ENCODE results near the gene ATG4D. TPM values are rescaled to one million over a fixed set of nuclear protein-coding genes. Genes with fewer than 3 reads are reported as not detected.

Gene ATG4D
- total RNA-seq = 11.1 TPM

GRCh38 chr19:10543420-10544241 is at the start of gene ATG4D:
TSS of gene ATG4D (plus strand) at chr19:10543904. CDS start at chr19:10544091, 187 bp downstream.
- no peak for DNase-seq

- no peak for DNase-seq
Observed at GRCh38 chr19:10497371-10497770, 46.3 kb upstream of the ATG4D start.

GRCh38 chr19:10499550-10500246 is 44.0 kb upstream of the ATG4D start:
- DNase-seq = no peak

- DNase-seq = no peak
Observed at GRCh38 chr19:10500247-10500592, 43.5 kb upstream of the ATG4D start.

GRCh38 chr19:10501971-10502523 is 41.7 kb upstream of the ATG4D start:
- DNase-seq = no peak

- DNase-seq = peak; percentile 88
Observed at GRCh38 chr19:10502524-10503001, 41.1 kb upstream of the ATG4D start.

- no peak for DNase-seq
Observed at GRCh38 chr19:10503002-10503789, 40.5 kb upstream of the ATG4D start, which contains the start of gene KEAP1. TSS of gene KEAP1 (minus strand) at chr19:10503356. CDS start at chr19:10500033, 3,323 bp downstream.

- DNase-seq = peak; percentile 37
Observed at GRCh38 chr19:10505583-10506229, 38.0 kb upstream of the ATG4D start.

GRCh38 chr19:10508036-10508435 is 35.7 kb upstream of the ATG4D start:
- DNase-seq = no peak

GRCh38 chr19:10508707-10509106 is 35.0 kb upstream of the ATG4D start:
- no peak for DNase-seq

- no peak for DNase-seq
Observed at GRCh38 chr19:10510301-10510802, 33.4 kb upstream of the ATG4D start.

- DNase-seq = no peak
Observed at GRCh38 chr19:10513223-10513622, 30.5 kb upstream of the ATG4D start.

- DNase-seq = no peak
Observed at GRCh38 chr19:10514211-10515145, 29.2 kb upstream of the ATG4D start.

- no peak for DNase-seq
Observed at GRCh38 chr19:10516064-10516385, 27.7 kb upstream of the ATG4D start.

GRCh38 chr19:10516671-10517286 is 26.9 kb upstream of the ATG4D start:
- no peak for DNase-seq

- DNase-seq = no peak
Observed at GRCh38 chr19:10517361-10517759, 26.3 kb upstream of the ATG4D start, which contains the start of gene S1PR5. TSS of gene S1PR5 (minus strand) at chr19:10517447. CDS start at chr19:10515011, 2,436 bp downstream.

- no peak for DNase-seq
Observed at GRCh38 chr19:10517760-10518443, 25.8 kb upstream of the ATG4D start.

GRCh38 chr19:10518444-10519361 is 25.0 kb upstream of the ATG4D start:
- DNase-seq = no peak
